ENCODE measurements around the gene SGK1. TPM values are rescaled to one million over a fixed set of nuclear protein-coding genes. Genes with fewer than 3 reads are reported as not detected.
"Not testable (repeated sequence)": the region's sequence is repeated elsewhere in the genome, so short reads cannot be mapped to it uniquely, and the experiment has no call there.

SGK1 gene
- total RNA-seq, 5 donors from 2014 or later (not counting 1 experiment from before 2014, with no cell fraction given) = 18.9 to 165 (median 37.1) TPM

DNA sequence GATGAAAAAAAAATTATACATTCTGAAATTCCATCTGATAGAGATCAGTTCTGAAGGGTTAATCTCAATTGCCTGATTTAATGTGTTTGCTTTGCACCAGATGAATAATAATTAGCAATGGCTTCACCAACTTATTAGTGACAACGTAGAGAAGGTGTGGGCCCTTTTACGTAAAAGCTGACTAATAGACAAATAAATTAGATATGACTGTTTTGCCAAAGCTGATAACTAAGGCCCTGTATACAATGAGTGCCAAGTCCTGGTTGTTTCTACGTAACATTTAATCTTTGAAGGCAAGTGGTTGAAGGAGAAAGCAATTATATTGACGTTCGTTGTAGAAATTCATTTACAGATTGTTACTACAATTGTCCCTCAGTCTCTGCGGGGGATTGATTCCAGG, 10.8 kb downstream of the SGK1 start:
- 100% methylated on average over 5 of the region's 6 CpGs for WGBS (ENCODE audit: insufficient coverage)
- Histone ChIP-seq H3K4me1 (ENCODE audit: control insufficient read depth in 1 of 2, extremely low read depth in 1 of 2, insufficient read depth in 2 of 2, low read length in 2 of 2) (peaks cover 0 to 2% of the 10 kb centered on the region in 2 experiments), H3K4me3 (ENCODE audit: control insufficient read depth in 1 of 2, extremely low read depth in 1 of 2, low read length in 1 of 2) (no peak overlapping the region), H3K27ac (ENCODE audit: low read length) (no peak overlapping the region), H3K9me3 (no peaks in the 10 kb centered on the region), H3K27me3 (replicated peaks in 1 of 2; ENCODE audit: control insufficient read depth in 2 of 2, extremely low read depth in 1 of 2, insufficient read depth in 2 of 2, low read length in 1 of 2) (no peaks in the 10 kb centered on the region), H3K36me3 (ENCODE audit: control insufficient read depth in 2 of 2, extremely low read depth in 1 of 2, insufficient read depth in 1 of 2, low read length in 1 of 2) (no peaks in the 10 kb centered on the region)
- H3K36me3 Mint-ChIP-seq = no peaks in the 10 kb centered on the region
- H3K4me1 Mint-ChIP-seq = peaks cover 0 to 14% (median 5%) of the 10 kb centered on the region in 3 donors
- ChIA-PET CTCF (no interaction called here), POLR2A (interaction anchor here in 1 of 2 donors (0.5 kb wide), 1 partner anchor 297 kb away, joined by 3 read pairs; no protein-coding TSS in a partner anchor)
- no peaks in the 10 kb centered on the region for H3K9me3 Mint-ChIP-seq
- ATAC-seq (replicated peaks in 1 of 4) (no peak), DNase-seq (no peak)
- no peak overlapping the region for H3K4me3 Mint-ChIP-seq
- H3K27me3 Mint-ChIP-seq = no peaks in the 10 kb centered on the region
- no peak overlapping the region for H3K27ac Mint-ChIP-seq

DNA sequence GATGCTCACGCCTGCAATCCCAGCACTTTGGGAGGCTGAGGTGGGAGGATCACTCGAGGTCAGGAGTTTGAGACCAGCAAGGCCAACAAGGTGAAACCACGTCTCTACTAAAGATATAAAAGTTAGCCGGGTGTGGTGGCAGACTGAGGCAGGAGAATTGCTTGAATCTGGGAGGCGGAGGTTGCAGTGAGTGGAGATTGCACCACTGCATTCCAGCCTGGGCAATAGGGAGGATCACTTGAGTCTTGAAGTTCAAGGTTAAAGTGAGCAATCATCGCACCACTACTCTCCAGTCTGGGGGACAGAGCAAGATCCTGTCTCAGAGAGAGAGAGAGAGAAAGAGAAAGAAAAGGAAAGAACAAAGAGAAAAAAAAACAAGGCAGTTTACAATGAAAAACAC, 13.5 kb downstream of the SGK1 start:
- CTCF ChIA-PET; H3K9me3 ChIP-seq; POLR2A ChIA-PET; H3K4me3 Mint-ChIP-seq; H3K4me1 ChIP-seq (ENCODE audit: control insufficient read depth in 1 of 2, extremely low read depth in 1 of 2, insufficient read depth in 2 of 2, low read length in 2 of 2); H3K27ac ChIP-seq (ENCODE audit: low read length); H3K27me3 Mint-ChIP-seq; H3K4me3 ChIP-seq (ENCODE audit: control insufficient read depth in 1 of 2, extremely low read depth in 1 of 2, low read length in 1 of 2); H3K27me3 ChIP-seq (replicated peaks in 1 of 2; ENCODE audit: control insufficient read depth in 2 of 2, extremely low read depth in 1 of 2, insufficient read depth in 2 of 2, low read length in 1 of 2); H3K36me3 Mint-ChIP-seq; ATAC-seq (replicated peaks in 1 of 4); H3K9me3 Mint-ChIP-seq; DNase-seq; H3K27ac Mint-ChIP-seq; H3K36me3 ChIP-seq (ENCODE audit: control insufficient read depth in 2 of 2, extremely low read depth in 1 of 2, insufficient read depth in 1 of 2, low read length in 1 of 2): not testable (repeated sequence)
- H3K4me1 Mint-ChIP-seq = peaks cover 5 to 20% (median 8%) of the 10 kb centered on the region in 3 donors
- 93% methylated on average over 5 of the region's 6 CpGs for WGBS (ENCODE audit: insufficient coverage)

DNA sequence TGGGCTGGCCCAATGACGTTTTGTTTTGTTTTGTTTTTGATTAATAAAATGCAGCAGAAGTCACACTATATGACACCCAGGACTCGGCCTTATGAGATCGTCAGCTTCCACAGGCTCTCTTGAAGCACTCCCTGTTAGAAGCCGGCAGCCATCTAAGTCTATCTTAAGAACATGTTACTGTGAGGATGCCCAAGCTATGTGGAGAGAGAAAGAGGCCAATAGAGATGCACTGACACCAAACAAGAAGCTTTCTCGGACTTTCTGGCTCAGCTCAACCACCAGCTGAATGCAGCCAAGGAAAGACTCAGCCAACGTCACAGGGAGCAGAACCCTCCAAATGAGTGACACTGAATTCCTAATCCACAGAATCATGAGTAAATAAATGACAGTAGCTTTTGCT, 14.0 kb downstream of the SGK1 start:
- no peaks in the 10 kb centered on the region for H3K36me3 ChIP-seq (ENCODE audit: control insufficient read depth in 2 of 2, extremely low read depth in 1 of 2, insufficient read depth in 1 of 2, low read length in 1 of 2)
- Mint-ChIP-seq H3K4me1 (peaks cover 7 to 18% (median 13%) of the 10 kb centered on the region in 3 donors), H3K4me3 (no peak overlapping the region), H3K36me3 (no peaks in the 10 kb centered on the region), H3K9me3 (peaks cover 0 to 4% (median 0%) of the 10 kb centered on the region in 3 donors), H3K27me3 (peaks cover 0 to 1% of the 10 kb centered on the region in 2 donors), H3K27ac (no peak overlapping the region)
- no peak overlapping the region for H3K4me3 ChIP-seq (ENCODE audit: control insufficient read depth in 1 of 2, extremely low read depth in 1 of 2, low read length in 1 of 2)
- ChIA-PET CTCF (no interaction called here), POLR2A (no interaction called here)
- DNase-seq (no peak), ATAC-seq (replicated peaks in 1 of 4) (no peak)
- no peaks in the 10 kb centered on the region for H3K9me3 ChIP-seq
- no peak overlapping the region for H3K27ac ChIP-seq (ENCODE audit: low read length)
- peaks cover 0 to 2% of the 10 kb centered on the region in 2 experiments for H3K4me1 ChIP-seq (ENCODE audit: control insufficient read depth in 1 of 2, extremely low read depth in 1 of 2, insufficient read depth in 2 of 2, low read length in 2 of 2)
- WGBS (ENCODE audit: insufficient coverage) = 100% methylated on average over 3 of the region's 6 CpGs
- H3K27me3 ChIP-seq (replicated peaks in 1 of 2; ENCODE audit: control insufficient read depth in 2 of 2, extremely low read depth in 1 of 2, insufficient read depth in 2 of 2, low read length in 1 of 2) = no peaks in the 10 kb centered on the region

DNA sequence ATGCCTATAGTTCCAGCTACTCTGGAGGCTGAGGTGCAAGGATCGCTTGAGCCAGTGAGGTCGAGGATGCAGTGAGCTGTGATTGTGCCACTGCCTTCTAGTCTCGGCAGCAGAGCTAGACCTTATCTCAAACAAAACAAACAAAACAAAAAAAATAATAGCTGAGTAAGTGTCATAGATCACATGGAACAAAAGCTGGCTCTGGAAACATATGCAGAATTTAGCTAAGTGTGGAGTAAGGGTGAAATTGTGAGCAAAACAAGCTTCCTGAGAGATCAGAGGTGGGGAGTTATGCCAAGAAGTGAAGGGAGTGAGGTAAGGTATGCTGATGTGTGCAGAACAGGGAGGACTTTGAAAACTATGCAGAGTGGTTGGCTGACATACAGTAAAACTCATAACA, 18.7 kb downstream of the SGK1 start:
- no CpG with 5 or more reads among the region's 3 CpGs for WGBS (ENCODE audit: insufficient coverage)
- peaks cover 7 to 13% (median 10%) of the 10 kb centered on the region in 3 donors for H3K4me1 Mint-ChIP-seq
- no peak for ATAC-seq (replicated peaks in 1 of 4)
- Histone ChIP-seq H3K4me1 (ENCODE audit: control insufficient read depth in 1 of 2, extremely low read depth in 1 of 2, insufficient read depth in 2 of 2, low read length in 2 of 2) (no peaks in the 10 kb centered on the region), H3K4me3 (ENCODE audit: control insufficient read depth in 1 of 2, extremely low read depth in 1 of 2, low read length in 1 of 2) (no peak overlapping the region), H3K27me3 (replicated peaks in 1 of 2; ENCODE audit: control insufficient read depth in 2 of 2, extremely low read depth in 1 of 2, insufficient read depth in 2 of 2, low read length in 1 of 2) (no peaks in the 10 kb centered on the region), H3K27ac (ENCODE audit: low read length) (no peak overlapping the region), H3K36me3 (ENCODE audit: control insufficient read depth in 2 of 2, extremely low read depth in 1 of 2, insufficient read depth in 1 of 2, low read length in 1 of 2) (peaks cover 0 to 3% of the 10 kb centered on the region in 2 donors), H3K9me3 (no peaks in the 10 kb centered on the region)
- H3K27ac Mint-ChIP-seq = peak overlapping the region in 1 of 2 donors; percentile 13
- H3K4me3 Mint-ChIP-seq = no peak overlapping the region
- no peak for DNase-seq
- H3K27me3 Mint-ChIP-seq = peaks cover 0 to 1% of the 10 kb centered on the region in 2 donors
- no peaks in the 10 kb centered on the region for H3K36me3 Mint-ChIP-seq
- POLR2A ChIA-PET = interaction anchor here in 1 of 2 donors (0.6 kb wide), 2 partner anchors 109 to 342 kb away, joined by 3 to 5 read pairs; no protein-coding TSS in a partner anchor
- peaks cover 0 to 4% (median 0%) of the 10 kb centered on the region in 3 donors for H3K9me3 Mint-ChIP-seq
- CTCF ChIA-PET = interaction anchor here (0.5 to 1.3 kb wide), 4 partner anchors 111 to 1216 kb away, joined by 3 to 5 read pairs (median 4); no protein-coding TSS in a partner anchor

DNA sequence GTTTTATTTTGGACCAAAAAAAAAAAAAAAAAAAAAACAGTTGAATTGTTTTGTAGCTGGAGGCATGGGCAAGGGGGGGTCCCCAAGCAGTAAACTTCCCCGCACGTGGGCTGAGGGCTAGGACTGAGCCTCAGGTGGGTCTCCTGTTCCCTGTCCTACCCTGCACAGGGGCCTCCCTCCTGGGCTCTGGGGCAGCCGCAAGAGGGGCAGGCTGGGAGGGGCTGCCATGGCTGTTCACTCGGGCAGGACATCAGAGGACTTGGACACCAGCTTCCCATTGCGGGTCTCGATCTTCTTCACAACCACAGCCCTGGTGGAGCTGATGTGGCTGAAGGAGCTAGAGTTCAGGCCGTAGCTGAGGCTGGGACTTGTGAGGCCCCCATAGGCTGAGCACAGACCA, 21.1 kb downstream of the SGK1 start:
- H3K4me3 ChIP-seq (ENCODE audit: control insufficient read depth in 1 of 2, extremely low read depth in 1 of 2, low read length in 1 of 2) = no peak overlapping the region
- H3K27ac Mint-ChIP-seq = no peak overlapping the region
- H3K36me3 Mint-ChIP-seq = no peaks in the 10 kb centered on the region
- no peak overlapping the region for H3K4me3 Mint-ChIP-seq
- no peaks in the 10 kb centered on the region for H3K27me3 ChIP-seq (replicated peaks in 1 of 2; ENCODE audit: control insufficient read depth in 2 of 2, extremely low read depth in 1 of 2, insufficient read depth in 2 of 2, low read length in 1 of 2)
- 100% methylated on average over 1 of the region's 7 CpGs for WGBS (ENCODE audit: insufficient coverage)
- peaks cover 0 to 1% of the 10 kb centered on the region in 2 donors for H3K27me3 Mint-ChIP-seq
- H3K4me1 Mint-ChIP-seq = peaks cover 7 to 13% (median 10%) of the 10 kb centered on the region in 3 donors
- ChIA-PET POLR2A (interaction anchor here in 1 of 2 donors (0.7 kb wide), 1 partner anchor 9 kb away, joined by 5 read pairs; no protein-coding TSS in a partner anchor), CTCF (interaction anchor here in 1 of 2 donors (0.5 kb wide), 1 partner anchor 664 kb away, joined by 6 read pairs; no protein-coding TSS in a partner anchor)
- ATAC-seq (replicated peaks in 1 of 4) (no peak), DNase-seq (no peak)
- H3K9me3 Mint-ChIP-seq = peaks cover 0 to 4% (median 0%) of the 10 kb centered on the region in 3 donors
- H3K27ac ChIP-seq (ENCODE audit: low read length) = no peak overlapping the region
- no peaks in the 10 kb centered on the region for H3K9me3 ChIP-seq
- no peaks in the 10 kb centered on the region for H3K4me1 ChIP-seq (ENCODE audit: control insufficient read depth in 1 of 2, extremely low read depth in 1 of 2, insufficient read depth in 2 of 2, low read length in 2 of 2)
- peaks cover 0 to 3% of the 10 kb centered on the region in 2 donors for H3K36me3 ChIP-seq (ENCODE audit: control insufficient read depth in 2 of 2, extremely low read depth in 1 of 2, insufficient read depth in 1 of 2, low read length in 1 of 2)

DNA sequence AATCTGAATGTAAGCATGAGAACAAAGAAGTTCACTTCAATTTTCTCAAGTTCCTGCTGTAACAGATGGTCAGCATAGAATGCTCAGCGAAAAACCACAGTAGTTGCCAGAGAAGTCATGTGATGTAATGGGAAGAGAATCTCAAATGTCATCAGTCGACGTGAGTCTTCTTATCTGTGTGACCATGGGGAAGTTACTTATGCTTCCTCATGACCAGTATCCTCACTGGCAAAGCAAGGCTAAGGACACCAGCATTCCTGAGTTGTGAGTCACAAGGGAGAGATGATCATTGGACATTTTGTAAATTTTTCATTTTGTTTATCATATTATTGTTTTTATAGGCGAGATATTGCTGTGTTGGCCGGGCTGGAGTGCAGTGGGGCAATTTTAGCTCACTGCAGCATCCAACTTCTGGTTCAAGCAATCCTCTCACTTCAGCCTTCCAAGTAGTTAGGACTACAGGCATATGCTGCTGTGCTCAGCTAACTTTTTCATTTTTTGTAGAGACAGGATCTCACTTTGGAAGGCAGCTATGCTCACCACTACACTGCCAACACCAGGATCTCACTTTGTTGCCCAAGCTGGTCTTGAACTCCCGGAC, 21.9 kb downstream of the SGK1 start:
- no peaks in the 10 kb centered on the region for H3K9me3 ChIP-seq
- ATAC-seq (replicated peaks in 1 of 4) (no peak), DNase-seq (peak in 1 of 35 experiments; percentile 5)
- Mint-ChIP-seq H3K4me3 (no peak overlapping the region), H3K27ac (no peak overlapping the region), H3K36me3 (no peaks in the 10 kb centered on the region), H3K4me1 (peaks cover 7 to 11% (median 9%) of the 10 kb centered on the region in 3 donors), H3K9me3 (peaks cover 0 to 4% (median 0%) of the 10 kb centered on the region in 3 donors), H3K27me3 (peaks cover 0 to 1% of the 10 kb centered on the region in 2 donors)
- no peak overlapping the region for H3K27ac ChIP-seq (ENCODE audit: low read length)
- no peaks in the 10 kb centered on the region for H3K27me3 ChIP-seq (replicated peaks in 1 of 2; ENCODE audit: control insufficient read depth in 2 of 2, extremely low read depth in 1 of 2, insufficient read depth in 2 of 2, low read length in 1 of 2)
- ChIA-PET CTCF (no interaction called here), POLR2A (interaction anchor here in 1 of 2 donors (0.7 kb wide), 1 partner anchor 9 kb away, joined by 5 read pairs; no protein-coding TSS in a partner anchor)
- H3K36me3 ChIP-seq (ENCODE audit: control insufficient read depth in 2 of 2, extremely low read depth in 1 of 2, insufficient read depth in 1 of 2, low read length in 1 of 2) = peaks cover 0 to 3% of the 10 kb centered on the region in 2 donors
- WGBS (ENCODE audit: insufficient coverage) = 90% methylated on average over 2 of the region's 6 CpGs
- H3K4me3 ChIP-seq (ENCODE audit: control insufficient read depth in 1 of 2, extremely low read depth in 1 of 2, low read length in 1 of 2) = no peak overlapping the region
- H3K4me1 ChIP-seq (ENCODE audit: control insufficient read depth in 1 of 2, extremely low read depth in 1 of 2, insufficient read depth in 2 of 2, low read length in 2 of 2) = no peaks in the 10 kb centered on the region

Measured in T-cell (primary cell).